HEK293 (cell line): Measurements from ENCODE around the gene FALEC.
A peak's percentile ranks its signal among the peaks of the same experiment; 100 is the strongest.

Source experiments
- GFI1B ChIP-seq: fragments of 450-650 bp; formaldehyde crosslinking; IDR thresholded peaks from 2 replicates; pipeline ENCODE4 v1.5.1; 2016; ENCODE audit warnings: missing biosample characterization, missing genetic modification characterization
- GLI4 ChIP-seq: fragments of 450-650 bp; formaldehyde crosslinking; IDR thresholded peaks from 2 replicates; pipeline ENCODE4 v1.5.1; 2016; ENCODE audit warnings: missing biosample characterization, missing genetic modification characterization
- KLF10 ChIP-seq: fragments of 450-650 bp; IDR thresholded peaks from 2 replicates; pipeline ENCODE4 v1.5.1; 2018; ENCODE audit warnings: missing biosample characterization, mild to moderate bottlenecking, missing genetic modification characterization
- MYNN ChIP-seq: fragments of 450-650 bp; formaldehyde crosslinking; IDR thresholded peaks from 2 replicates; pipeline ENCODE4 v1.5.1; 2016; ENCODE audit warnings: missing biosample characterization, missing genetic modification characterization, borderline replicate concordance
- PRDM10 ChIP-seq: fragments of 450-650 bp; formaldehyde crosslinking; IDR thresholded peaks from 2 replicates; pipeline ENCODE4 v1.5.1; 2016; ENCODE audit warnings: missing biosample characterization, missing genetic modification characterization
- SP3 ChIP-seq: fragments of 450-650 bp; formaldehyde crosslinking; IDR thresholded peaks from 2 replicates; pipeline ENCODE4 v1.5.1; 2016; ENCODE audit warnings: missing biosample characterization, missing genetic modification characterization
- ZBTB1 ChIP-seq: fragments of 450-650 bp; formaldehyde crosslinking; IDR thresholded peaks from 2 replicates; pipeline ENCODE4 v1.5.1; 2016; ENCODE audit warnings: missing biosample characterization, missing genetic modification characterization
- ZFHX2 ChIP-seq: fragments of 450-650 bp; formaldehyde crosslinking; conservative IDR thresholded peaks from 2 replicates; pipeline ENCODE4 v1.5.1; 2016; ENCODE audit warnings: missing biosample characterization, missing genetic modification characterization
- ZNF10 ChIP-seq: fragments of 450-650 bp; formaldehyde crosslinking; IDR thresholded peaks from 2 replicates; pipeline ENCODE4 v1.5.1; 2017; ENCODE audit warnings: missing biosample characterization, missing genetic modification characterization
- ZNF132 ChIP-seq: fragments of 450-650 bp; formaldehyde crosslinking; IDR thresholded peaks from 2 replicates; pipeline ENCODE4 v1.5.1; 2017; ENCODE audit warnings: missing biosample characterization, missing genetic modification characterization, borderline replicate concordance
- ZNF140 ChIP-seq: fragments of 450-650 bp; formaldehyde crosslinking; IDR thresholded peaks from 2 replicates; pipeline ENCODE4 v1.5.1; 2016; ENCODE audit warnings: missing biosample characterization, missing genetic modification characterization
- ZNF169 ChIP-seq: fragments of 450-650 bp; formaldehyde crosslinking; IDR thresholded peaks from 2 replicates; pipeline ENCODE4 v1.5.1; 2016; ENCODE audit warnings: missing biosample characterization, missing genetic modification characterization
- ZNF174 ChIP-seq: fragments of 450-650 bp; formaldehyde crosslinking; IDR thresholded peaks from 2 replicates; pipeline ENCODE4 v1.5.0; 2017; ENCODE audit warnings: missing biosample characterization, mild to moderate bottlenecking, missing genetic modification characterization
- ZNF37A ChIP-seq: fragments of 450-650 bp; IDR thresholded peaks from 2 replicates; pipeline ENCODE4 v1.5.1; 2018; ENCODE audit warnings: missing biosample characterization, missing genetic modification characterization
- ZNF580 ChIP-seq: fragments of 450-650 bp; formaldehyde crosslinking; IDR thresholded peaks from 2 replicates; pipeline ENCODE4 v1.5.1; 2016; ENCODE audit warnings: missing biosample characterization, missing genetic modification characterization
- ZNF670 ChIP-seq: fragments of 450-650 bp; formaldehyde crosslinking; IDR thresholded peaks from 2 replicates; pipeline ENCODE4 v1.5.1; 2016; ENCODE audit warnings: missing biosample characterization, missing genetic modification characterization, low read depth
- ZNF777 ChIP-seq: fragments of 450-650 bp; formaldehyde crosslinking; IDR thresholded peaks from 2 replicates; pipeline ENCODE4 v1.5.1; 2017; ENCODE audit warnings: missing biosample characterization, missing genetic modification characterization, borderline replicate concordance
- ZNF785 ChIP-seq: fragments of 450-650 bp; formaldehyde crosslinking; IDR thresholded peaks from 2 replicates; pipeline ENCODE4 v1.5.1; 2016; ENCODE audit warnings: missing biosample characterization, missing genetic modification characterization
- ZSCAN4 ChIP-seq: fragments of 450-650 bp; formaldehyde crosslinking; IDR thresholded peaks from 2 replicates; pipeline ENCODE4 v1.5.1; 2017; ENCODE audit warnings: missing biosample characterization, missing genetic modification characterization
- TF ChIP-seq, protein P1 (sequence below): fragments of 450-650 bp; formaldehyde crosslinking; IDR thresholded peaks from 2 replicates; pipeline ENCODE4 v1.5.1; 2016; ENCODE audit warnings: missing biosample characterization, missing genetic modification characterization
- TF ChIP-seq, protein P2 (sequence below): fragments of 450-650 bp; formaldehyde crosslinking; IDR thresholded peaks from 2 replicates; pipeline ENCODE4 v1.5.1; 2016; ENCODE audit warnings: missing biosample characterization, missing genetic modification characterization, low read depth
- TF ChIP-seq, protein P3 (sequence below): fragments of 450-650 bp; formaldehyde crosslinking; IDR thresholded peaks from 2 replicates; pipeline ENCODE4 v1.5.1; 2016; ENCODE audit warnings: missing biosample characterization, missing genetic modification characterization
- TF ChIP-seq, protein P4 (sequence below): fragments of 450-650 bp; formaldehyde crosslinking; IDR thresholded peaks from 2 replicates; pipeline ENCODE4 v1.5.1; 2016; ENCODE audit warnings: missing biosample characterization, missing genetic modification characterization
- TF ChIP-seq, protein P5 (sequence below): sonication (generic); formaldehyde crosslinking; IDR thresholded peaks from 2 replicates; pipeline ENCODE4 v1.8.1; 2022; ENCODE audit warnings: mild to moderate bottlenecking, moderate library complexity, missing genetic modification reagents

FALEC gene

DNA sequence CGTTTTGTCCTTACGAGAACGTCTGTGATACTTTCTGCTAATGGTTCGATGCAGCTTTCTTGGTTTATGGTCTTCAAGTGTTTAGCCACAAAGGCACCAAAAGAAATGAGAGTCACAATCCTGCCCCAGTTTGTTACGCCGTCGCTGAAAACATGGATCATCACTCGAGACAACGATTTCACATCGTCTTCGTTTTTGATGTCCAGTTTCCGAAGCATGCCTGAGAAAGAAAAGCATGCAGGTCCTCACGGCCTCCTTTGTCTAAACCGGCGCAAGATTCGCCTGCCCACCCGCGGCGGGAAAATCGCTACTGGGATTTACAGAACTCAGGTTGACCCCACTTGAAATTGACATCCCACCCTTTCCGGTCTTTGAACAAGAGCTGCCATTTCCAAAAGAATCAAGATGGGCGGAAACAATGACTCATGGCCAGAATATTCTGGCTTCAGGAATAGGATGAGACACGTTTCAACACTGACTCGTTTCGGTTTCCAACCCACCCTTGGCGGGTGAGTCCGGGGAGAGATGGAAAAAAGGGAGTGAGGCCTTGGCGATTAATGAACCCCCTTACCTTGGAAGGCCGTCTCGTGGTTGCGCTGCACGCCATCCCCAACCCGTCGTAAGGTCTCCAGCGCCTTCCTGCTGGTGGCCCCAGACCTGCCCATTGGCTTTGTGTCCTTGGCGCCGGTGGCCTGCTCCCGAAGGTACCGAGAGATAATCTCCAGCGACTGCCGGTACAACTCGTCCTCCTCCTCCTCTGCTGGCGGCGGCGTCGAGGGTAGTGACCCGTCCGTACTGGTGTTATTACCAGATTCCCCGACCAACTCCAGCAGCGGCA lies 62.9 kb downstream of the FALEC start (continued):
- TF ChIP-seq, protein P1, sequence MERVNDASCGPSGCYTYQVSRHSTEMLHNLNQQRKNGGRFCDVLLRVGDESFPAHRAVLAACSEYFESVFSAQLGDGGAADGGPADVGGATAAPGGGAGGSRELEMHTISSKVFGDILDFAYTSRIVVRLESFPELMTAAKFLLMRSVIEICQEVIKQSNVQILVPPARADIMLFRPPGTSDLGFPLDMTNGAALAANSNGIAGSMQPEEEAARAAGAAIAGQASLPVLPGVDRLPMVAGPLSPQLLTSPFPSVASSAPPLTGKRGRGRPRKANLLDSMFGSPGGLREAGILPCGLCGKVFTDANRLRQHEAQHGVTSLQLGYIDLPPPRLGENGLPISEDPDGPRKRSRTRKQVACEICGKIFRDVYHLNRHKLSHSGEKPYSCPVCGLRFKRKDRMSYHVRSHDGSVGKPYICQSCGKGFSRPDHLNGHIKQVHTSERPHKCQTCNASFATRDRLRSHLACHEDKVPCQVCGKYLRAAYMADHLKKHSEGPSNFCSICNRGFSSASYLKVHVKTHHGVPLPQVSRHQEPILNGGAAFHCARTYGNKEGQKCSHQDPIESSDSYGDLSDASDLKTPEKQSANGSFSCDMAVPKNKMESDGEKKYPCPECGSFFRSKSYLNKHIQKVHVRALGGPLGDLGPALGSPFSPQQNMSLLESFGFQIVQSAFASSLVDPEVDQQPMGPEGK, result 0 out of 2 replicates have a peak, but pooled peaks have one; percentile 10
- TF ChIP-seq ZBTB1 (tag by site-specific recombination), result 0 out of 2 replicates have a peak, but pooled peaks have one; percentile 3
- no peak for TF ChIP-seq GLI4 (tag by site-specific recombination)
- TF ChIP-seq, protein P2, sequence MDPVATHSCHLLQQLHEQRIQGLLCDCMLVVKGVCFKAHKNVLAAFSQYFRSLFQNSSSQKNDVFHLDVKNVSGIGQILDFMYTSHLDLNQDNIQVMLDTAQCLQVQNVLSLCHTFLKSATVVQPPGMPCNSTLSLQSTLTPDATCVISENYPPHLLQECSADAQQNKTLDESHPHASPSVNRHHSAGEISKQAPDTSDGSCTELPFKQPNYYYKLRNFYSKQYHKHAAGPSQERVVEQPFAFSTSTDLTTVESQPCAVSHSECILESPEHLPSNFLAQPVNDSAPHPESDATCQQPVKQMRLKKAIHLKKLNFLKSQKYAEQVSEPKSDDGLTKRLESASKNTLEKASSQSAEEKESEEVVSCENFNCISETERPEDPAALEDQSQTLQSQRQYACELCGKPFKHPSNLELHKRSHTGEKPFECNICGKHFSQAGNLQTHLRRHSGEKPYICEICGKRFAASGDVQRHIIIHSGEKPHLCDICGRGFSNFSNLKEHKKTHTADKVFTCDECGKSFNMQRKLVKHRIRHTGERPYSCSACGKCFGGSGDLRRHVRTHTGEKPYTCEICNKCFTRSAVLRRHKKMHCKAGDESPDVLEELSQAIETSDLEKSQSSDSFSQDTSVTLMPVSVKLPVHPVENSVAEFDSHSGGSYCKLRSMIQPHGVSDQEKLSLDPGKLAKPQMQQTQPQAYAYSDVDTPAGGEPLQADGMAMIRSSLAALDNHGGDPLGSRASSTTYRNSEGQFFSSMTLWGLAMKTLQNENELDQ, result no peak
- no peak for TF ChIP-seq ZNF580 (tag by site-specific recombination)
- TF ChIP-seq, protein P3, sequence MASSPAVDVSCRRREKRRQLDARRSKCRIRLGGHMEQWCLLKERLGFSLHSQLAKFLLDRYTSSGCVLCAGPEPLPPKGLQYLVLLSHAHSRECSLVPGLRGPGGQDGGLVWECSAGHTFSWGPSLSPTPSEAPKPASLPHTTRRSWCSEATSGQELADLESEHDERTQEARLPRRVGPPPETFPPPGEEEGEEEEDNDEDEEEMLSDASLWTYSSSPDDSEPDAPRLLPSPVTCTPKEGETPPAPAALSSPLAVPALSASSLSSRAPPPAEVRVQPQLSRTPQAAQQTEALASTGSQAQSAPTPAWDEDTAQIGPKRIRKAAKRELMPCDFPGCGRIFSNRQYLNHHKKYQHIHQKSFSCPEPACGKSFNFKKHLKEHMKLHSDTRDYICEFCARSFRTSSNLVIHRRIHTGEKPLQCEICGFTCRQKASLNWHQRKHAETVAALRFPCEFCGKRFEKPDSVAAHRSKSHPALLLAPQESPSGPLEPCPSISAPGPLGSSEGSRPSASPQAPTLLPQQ (tag by site-specific recombination), result no peak
- TF ChIP-seq, protein P4, sequence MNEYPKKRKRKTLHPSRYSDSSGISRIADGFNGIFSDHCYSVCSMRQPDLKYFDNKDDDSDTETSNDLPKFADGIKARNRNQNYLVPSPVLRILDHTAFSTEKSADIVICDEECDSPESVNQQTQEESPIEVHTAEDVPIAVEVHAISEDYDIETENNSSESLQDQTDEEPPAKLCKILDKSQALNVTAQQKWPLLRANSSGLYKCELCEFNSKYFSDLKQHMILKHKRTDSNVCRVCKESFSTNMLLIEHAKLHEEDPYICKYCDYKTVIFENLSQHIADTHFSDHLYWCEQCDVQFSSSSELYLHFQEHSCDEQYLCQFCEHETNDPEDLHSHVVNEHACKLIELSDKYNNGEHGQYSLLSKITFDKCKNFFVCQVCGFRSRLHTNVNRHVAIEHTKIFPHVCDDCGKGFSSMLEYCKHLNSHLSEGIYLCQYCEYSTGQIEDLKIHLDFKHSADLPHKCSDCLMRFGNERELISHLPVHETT, result peak; percentile 24; the same call in 1 of the 2 replicates
- no peak for TF ChIP-seq ZNF37A (tag by site-specific recombination)
- no peak for TF ChIP-seq ZNF140 (tag by site-specific recombination)
- no peak for TF ChIP-seq ZSCAN4 (tag by site-specific recombination)
- no peak for TF ChIP-seq ZNF670 (tag by site-specific recombination)
- TF ChIP-seq ZNF785, result no peak
- no peak for TF ChIP-seq ZNF132
- TF ChIP-seq MYNN (tag by site-specific recombination), result no peak
- no peak for TF ChIP-seq ZNF174 (tag by site-specific recombination)
- peak; percentile 38 for TF ChIP-seq KLF10
- TF ChIP-seq ZFHX2 (tag by site-specific recombination), result peak; percentile 66
- no peak; the same call in none of the 2 replicates for TF ChIP-seq SP3
- no peak for TF ChIP-seq ZNF10
- TF ChIP-seq ZNF169, result no peak
- no peak for TF ChIP-seq PRDM10 (tag by site-specific recombination)
- no peak for TF ChIP-seq GFI1B (tag by site-specific recombination)
- no peak for TF ChIP-seq ZNF777 (tag by site-specific recombination)
- TF ChIP-seq, protein P5, sequence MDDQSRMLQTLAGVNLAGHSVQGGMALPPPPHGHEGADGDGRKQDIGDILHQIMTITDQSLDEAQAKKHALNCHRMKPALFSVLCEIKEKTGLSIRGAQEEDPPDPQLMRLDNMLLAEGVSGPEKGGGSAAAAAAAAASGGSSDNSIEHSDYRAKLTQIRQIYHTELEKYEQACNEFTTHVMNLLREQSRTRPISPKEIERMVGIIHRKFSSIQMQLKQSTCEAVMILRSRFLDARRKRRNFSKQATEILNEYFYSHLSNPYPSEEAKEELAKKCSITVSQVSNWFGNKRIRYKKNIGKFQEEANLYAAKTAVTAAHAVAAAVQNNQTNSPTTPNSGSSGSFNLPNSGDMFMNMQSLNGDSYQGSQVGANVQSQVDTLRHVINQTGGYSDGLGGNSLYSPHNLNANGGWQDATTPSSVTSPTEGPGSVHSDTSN, result no peak
